Smooth muscle cell (in vitro differentiated cells): ENCODE data around the gene TMEM178B. TPM values are rescaled to one million over a fixed set of nuclear protein-coding genes. Genes with fewer than 3 reads are reported as not detected.

Experiments used
- DNase-seq: peaks from one replicate; lab custom pipeline; 2025; ENCODE audit not compliant: unreplicated experiment; lab: John Stamatoyannopoulos, UW
- H2AFZ ChIP-seq: fragments of 200-600 bp; sonication (generic); 2 replicates; pipeline ENCODE4 v1.6.0; 2016; ENCODE audit warnings: antibody characterized with exemption, low read depth, mild to moderate bottlenecking
- H3F3A ChIP-seq: fragments of 200-600 bp; sonication (generic); 2 replicates; pipeline ENCODE4 v1.6.0; 2017; ENCODE audit warnings: antibody characterized with exemption, low read depth
- H3K27ac ChIP-seq: fragments of 200-600 bp; sonication (generic); 2 replicates; pipeline ENCODE4 v1.5.1; 2016; ENCODE audit warnings: low read depth, mild to moderate bottlenecking
- H3K27me3 ChIP-seq: fragments of 200-600 bp; sonication (generic); 2 replicates; pipeline ENCODE4 v1.6.1; 2016; ENCODE audit warnings: low read depth, mild to moderate bottlenecking
- H3K36me3 ChIP-seq: fragments of 200-600 bp; sonication (generic); 2 replicates; pipeline ENCODE4 v1.5.1; 2016; ENCODE audit warnings: low read depth
- H3K4me1 ChIP-seq: fragments of 200-600 bp; sonication (generic); 2 replicates; pipeline ENCODE4 v1.5.1; 2016; ENCODE audit warnings: low read depth
- H3K4me2 ChIP-seq: fragments of 200-600 bp; sonication (generic); 2 replicates; pipeline ENCODE4 v1.6.0; 2016; ENCODE audit warnings: mild to moderate bottlenecking
- H3K4me3 ChIP-seq: fragments of 200-600 bp; sonication (generic); 2 replicates; pipeline ENCODE4 v1.5.1; 2016; ENCODE audit warnings: mild to moderate bottlenecking
- H3K79me2 ChIP-seq: fragments of 200-600 bp; sonication (generic); 2 replicates; pipeline ENCODE4 v1.6.0; 2016; ENCODE audit warnings: low read depth, mild to moderate bottlenecking
- H3K9ac ChIP-seq: fragments of 200-600 bp; sonication (generic); 2 replicates; pipeline ENCODE4 v1.6.0; 2016; ENCODE audit warnings: low read depth
- H3K9me3 ChIP-seq: fragments of 200-600 bp; sonication (generic); replicated peaks from 2 replicates; pipeline ENCODE4 v1.5.1; 2016; ENCODE audit warnings: low read depth
- H4K20me1 ChIP-seq: fragments of 200-600 bp; sonication (generic); 2 replicates; pipeline ENCODE4 v1.6.0; 2016; ENCODE audit warnings: low read depth
- CTCF ChIP-seq: fragments of 200-600 bp; sonication (generic); IDR thresholded peaks from 2 replicates; pipeline ENCODE4 v1.5.1; 2017; ENCODE audit warnings: borderline replicate concordance, mild to moderate bottlenecking, antibody characterized with exemption; ENCODE audit not compliant: insufficient read depth, poor library complexity, severe bottlenecking
- WGBS: methylation state at CpG from one replicate; pipeline ENCODE4 v1.1.7; 2016; ENCODE audit warnings: low lambda C conversion rate; 5-methylcytosine and 5-hydroxymethylcytosine counted together
- polyA plus RNA-seq: library from polyadenylated mRNA; unstranded; fragments of >200 nt; fragmentation: Nextera tagmentation; extraction: Ambion mirVana; gene quantifications from 2 replicates; pipeline ENCODE4 v1.2.1, GENCODE V29; 2016
- total RNA-seq: library from RNA; depleted of rRNA; stranded (reverse); fragments of >200 nt; gene quantifications from 2 replicates; pipeline ENCODE4 v1.2.3, GENCODE V29; 2014

TMEM178B gene
- total and polyA plus RNA-seq, 2 experiments from 2014 or later, result 0.72 TPM; not detected in 1

GRCh38 chr7:141500608-141501007, 426.7 kb downstream of the TMEM178B start:
- Histone ChIP-seq H3K4me3 (no peak overlapping the region), H3K9ac (no peak overlapping the region), H4K20me1 (no peaks in the 10 kb centered on the region), H3K79me2 (no peaks in the 10 kb centered on the region), H3K27me3 (peaks cover 5% of the 10 kb centered on the region), H3F3A (no peaks in the 10 kb centered on the region), H3K4me2 (no peak overlapping the region), H3K36me3 (no peaks in the 10 kb centered on the region), H3K27ac (no peak overlapping the region), H3K4me1 (no peaks in the 10 kb centered on the region), H3K9me3 (no peaks in the 10 kb centered on the region), H2AFZ (no peak overlapping the region)
- DNase-seq, result no peak
- no peak for TF ChIP-seq CTCF
- 87% methylated on average over 3 of the region's 3 CpGs for WGBS

GRCh38 chr7:141501451-141501850, 427.6 kb downstream of the TMEM178B start:
- no peaks in the 10 kb centered on the region for H3F3A ChIP-seq
- no peaks in the 10 kb centered on the region for H3K4me1 ChIP-seq
- H3K4me2 ChIP-seq, result no peak overlapping the region
- no peak overlapping the region for H3K4me3 ChIP-seq
- 87% methylated on average over 2 of the region's 2 CpGs for WGBS
- H4K20me1 ChIP-seq, result no peaks in the 10 kb centered on the region
- peaks cover 5% of the 10 kb centered on the region for H3K27me3 ChIP-seq
- H3K79me2 ChIP-seq, result no peaks in the 10 kb centered on the region
- H3K36me3 ChIP-seq, result no peaks in the 10 kb centered on the region
- no peak for DNase-seq
- no peak for TF ChIP-seq CTCF
- H2AFZ ChIP-seq, result no peak overlapping the region
- no peaks in the 10 kb centered on the region for H3K9me3 ChIP-seq
- no peak overlapping the region for H3K9ac ChIP-seq
- H3K27ac ChIP-seq, result no peak overlapping the region

- H3K9me3 ChIP-seq, result no peaks in the 10 kb centered on the region
- H2AFZ ChIP-seq, result no peak overlapping the region
- no peak for DNase-seq
- H3K4me1 ChIP-seq, result peaks cover 5% of the 10 kb centered on the region
- H3K9ac ChIP-seq, result no peak overlapping the region
- H4K20me1 ChIP-seq, result no peaks in the 10 kb centered on the region
- no peak for TF ChIP-seq CTCF
- WGBS, result 32% methylated on average over 7 of the region's 8 CpGs
- H3K27ac ChIP-seq, result no peak overlapping the region
- no peaks in the 10 kb centered on the region for H3F3A ChIP-seq
- peaks cover 18% of the 10 kb centered on the region for H3K27me3 ChIP-seq
- H3K36me3 ChIP-seq, result no peaks in the 10 kb centered on the region
- peak overlapping the region; percentile 78 for H3K4me2 ChIP-seq
- H3K4me3 ChIP-seq, result peak overlapping the region; percentile 32
- H3K79me2 ChIP-seq, result no peaks in the 10 kb centered on the region
Observed at GRCh38 chr7:141511316-141511675, 437.4 kb downstream of the TMEM178B start.

- no peaks in the 10 kb centered on the region for H3K9me3 ChIP-seq
- H3F3A ChIP-seq, result no peaks in the 10 kb centered on the region
- DNase-seq, result no peak
- peak overlapping the region; percentile 43 for H2AFZ ChIP-seq
- peaks cover 18% of the 10 kb centered on the region for H3K27me3 ChIP-seq
- peaks cover 5% of the 10 kb centered on the region for H3K4me1 ChIP-seq
- 19% methylated on average over 34 of the region's 36 CpGs for WGBS
- peak overlapping the region; percentile 78 for H3K4me2 ChIP-seq
- no peaks in the 10 kb centered on the region for H4K20me1 ChIP-seq
- H3K9ac ChIP-seq, result no peak overlapping the region
- H3K36me3 ChIP-seq, result no peaks in the 10 kb centered on the region
- peak overlapping the region; percentile 32 for H3K4me3 ChIP-seq
- TF ChIP-seq CTCF, result no peak
- no peak overlapping the region for H3K27ac ChIP-seq
- H3K79me2 ChIP-seq, result no peaks in the 10 kb centered on the region
Observed at GRCh38 chr7:141511676-141512396, 438.0 kb downstream of the TMEM178B start.
